Thyroid gland (tissue), 4 donors: ENCODE measurements around the gene VASP. TPM values are rescaled to one million over a fixed set of nuclear protein-coding genes. Genes with fewer than 3 reads are reported as not detected.

ENCODE experiments used
- DNase-seq, 2 donors: peaks; one replicate each; pipeline ENCODE4 v3.0.0-alpha.2; 2019
- H3K27ac ChIP-seq, 3 donors: fragments of 200-600 bp; sonication (generic); 1 replicate in 2 of 3; 2 replicates in 1 of 3; pipeline ENCODE4 v1.5.1; 2016 to 2019; ENCODE audit warnings: mild to moderate bottlenecking in 1 of 3, moderate library complexity in 1 of 3
- H3K27me3 ChIP-seq: fragments of 200-600 bp; sonication (generic); one replicate; pipeline ENCODE4 v1.5.1; 2019
- H3K36me3 ChIP-seq, 2 donors: fragments of 200-600 bp; sonication (generic); one replicate each; pipeline ENCODE4 v1.5.1; 2016 to 2019
- H3K4me1 ChIP-seq, 2 donors: fragments of 200-600 bp; sonication (generic); one replicate each; pipeline ENCODE4 v1.5.1; 2017 to 2019
- H3K4me3 ChIP-seq, 3 donors: fragments of 200-600 bp; sonication (generic); replicated peaks in 1 of 3; 1 replicate in 2 of 3; 2 replicates in 1 of 3; pipeline ENCODE4 v1.5.1; 2016; ENCODE audit warnings: mild to moderate bottlenecking in 1 of 3
- H3K9me3 ChIP-seq: fragments of 200-600 bp; sonication (generic); one replicate; pipeline ENCODE4 v1.5.1; 2017
- POLR2A ChIP-seq, 2 donors: fragments of 450-650 bp; IDR thresholded peaks; one replicate each; pipeline ENCODE4 v1.6.1; 2017; ENCODE audit warnings: antibody characterized with exemption in 2 of 2, mild to moderate bottlenecking in 2 of 2, moderate library complexity in 1 of 2
- WGBS, 2 donors: methylation state at CpG; one replicate each; pipeline ENCODE4 v1.1.5; 2017; 5-methylcytosine and 5-hydroxymethylcytosine counted together
- intact Hi-C: fragments of 100-400 bp; cut with DNase I; formaldehyde crosslinking; loops from one replicate; pipeline ENCODE4 v1.15.1; 2023
- total RNA-seq, 4 donors: library from RNA; depleted of rRNA; stranded (reverse); fragments of >200 nt; gene quantifications; one replicate each; pipeline ENCODE4 v1.2.3, GENCODE V29; 2016
- TF ChIP-seq, protein P1 (sequence below), 6 experiments: fragments of 200-600 bp in 3 of 6; fragments of 450-650 bp in 3 of 6; sonication (generic) in 3 of 6; IDR thresholded peaks; one replicate each; pipeline ENCODE4 v1.5.1; 2016 to 2019; ENCODE audit warnings: antibody characterized with exemption in 6 of 6, mild to moderate bottlenecking in 2 of 6, inconsistent platforms in 1 of 6, moderate library complexity in 1 of 6

The VASP gene
- total RNA-seq, 4 donors from 2014 or later, result 34.3 to 50.8 (median 45.1) TPM

DNA sequence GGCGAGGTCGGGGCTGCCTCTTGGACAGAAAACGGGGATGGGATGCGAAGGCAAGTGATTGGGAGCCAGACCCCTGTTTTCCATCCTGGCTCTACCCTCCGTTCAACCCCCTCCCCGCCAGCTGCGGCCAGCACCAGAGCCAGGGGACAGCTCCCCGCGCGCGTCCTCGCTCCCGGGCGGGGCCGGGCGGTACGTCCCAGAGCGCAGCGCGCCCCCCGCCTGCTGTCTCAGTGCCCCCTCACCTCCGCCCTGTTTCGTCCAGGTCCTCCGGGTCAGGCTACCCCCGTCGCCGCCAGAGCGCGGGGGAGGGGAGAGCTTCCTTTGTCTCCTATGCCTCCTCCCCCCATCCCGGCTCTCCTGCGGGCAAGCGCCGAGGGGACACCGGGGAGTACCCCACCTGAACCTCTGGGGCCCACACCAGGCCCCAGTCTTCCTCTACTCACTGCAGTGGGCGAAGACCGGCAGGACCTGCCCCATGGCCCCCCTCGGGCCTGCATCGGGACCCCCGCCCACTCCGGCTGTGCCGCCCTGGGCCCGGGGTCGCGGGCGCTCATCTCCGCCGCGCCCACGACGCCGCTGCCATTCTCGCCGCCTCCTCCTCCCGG, 10.8 kb upstream of the VASP start:
- peak overlapping the region in 2 of 3 donors; percentile 39 to 53 for H3K4me3 ChIP-seq
- DNase-seq, result peak in 1 of 2 donors; percentile 24
- no peaks in the 10 kb centered on the region for H3K36me3 ChIP-seq
- TF ChIP-seq, protein P1, sequence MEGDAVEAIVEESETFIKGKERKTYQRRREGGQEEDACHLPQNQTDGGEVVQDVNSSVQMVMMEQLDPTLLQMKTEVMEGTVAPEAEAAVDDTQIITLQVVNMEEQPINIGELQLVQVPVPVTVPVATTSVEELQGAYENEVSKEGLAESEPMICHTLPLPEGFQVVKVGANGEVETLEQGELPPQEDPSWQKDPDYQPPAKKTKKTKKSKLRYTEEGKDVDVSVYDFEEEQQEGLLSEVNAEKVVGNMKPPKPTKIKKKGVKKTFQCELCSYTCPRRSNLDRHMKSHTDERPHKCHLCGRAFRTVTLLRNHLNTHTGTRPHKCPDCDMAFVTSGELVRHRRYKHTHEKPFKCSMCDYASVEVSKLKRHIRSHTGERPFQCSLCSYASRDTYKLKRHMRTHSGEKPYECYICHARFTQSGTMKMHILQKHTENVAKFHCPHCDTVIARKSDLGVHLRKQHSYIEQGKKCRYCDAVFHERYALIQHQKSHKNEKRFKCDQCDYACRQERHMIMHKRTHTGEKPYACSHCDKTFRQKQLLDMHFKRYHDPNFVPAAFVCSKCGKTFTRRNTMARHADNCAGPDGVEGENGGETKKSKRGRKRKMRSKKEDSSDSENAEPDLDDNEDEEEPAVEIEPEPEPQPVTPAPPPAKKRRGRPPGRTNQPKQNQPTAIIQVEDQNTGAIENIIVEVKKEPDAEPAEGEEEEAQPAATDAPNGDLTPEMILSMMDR (IDR thresholded peaks at IDR 0.05), result no peak
- TF ChIP-seq POLR2A (IDR thresholded peaks at IDR 0.05), result no peak
- intact Hi-C loops, result no loop called here
- peaks cover 16 to 44% of the 10 kb centered on the region in 2 donors for H3K4me1 ChIP-seq
- H3K27ac ChIP-seq, result no peak overlapping the region
- peaks cover 10% of the 10 kb centered on the region for H3K27me3 ChIP-seq
- no peaks in the 10 kb centered on the region for H3K9me3 ChIP-seq
- 0% methylated on average over 6 of the region's 54 CpGs; no CpG with 5 or more reads in 1 of the 2 donors for WGBS, 2 donors

DNA sequence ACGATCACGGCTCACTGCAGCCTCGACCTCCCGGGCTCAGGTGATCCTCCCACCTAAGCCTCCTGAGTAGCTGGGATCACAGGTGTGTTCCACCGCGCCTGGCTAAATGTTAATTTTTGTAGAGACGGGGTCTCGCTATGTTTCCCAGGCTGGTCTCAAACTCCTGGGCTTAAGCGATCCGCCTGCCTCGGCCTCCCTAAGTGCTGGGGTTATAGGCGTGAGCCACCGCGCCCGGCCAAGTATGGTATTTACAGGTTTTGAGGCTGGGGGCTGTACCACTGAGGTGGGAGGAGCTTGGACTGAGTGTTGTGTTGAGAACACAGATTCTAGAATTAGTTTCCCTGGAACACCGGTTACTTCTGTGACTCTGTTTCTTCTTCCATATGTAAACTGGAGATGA, 9.5 kb upstream of the VASP start:
- Histone ChIP-seq H3K36me3 (no peaks in the 10 kb centered on the region), H3K4me1 (peaks cover 16 to 40% of the 10 kb centered on the region in 2 donors), H3K9me3 (no peaks in the 10 kb centered on the region), H3K27me3 (peaks cover 10% of the 10 kb centered on the region), H3K4me3 (no peak overlapping the region), H3K27ac (no peak overlapping the region)
- intact Hi-C loops, result no loop called here
- DNase-seq, result no peak
- TF ChIP-seq, protein P1 (IDR thresholded peaks at IDR 0.05), result no peak
- no peak for TF ChIP-seq POLR2A (IDR thresholded peaks at IDR 0.05)
- WGBS, 2 donors, result 22 to 27% methylated on average over 14 to 16 of the region's 16 CpGs

DNA sequence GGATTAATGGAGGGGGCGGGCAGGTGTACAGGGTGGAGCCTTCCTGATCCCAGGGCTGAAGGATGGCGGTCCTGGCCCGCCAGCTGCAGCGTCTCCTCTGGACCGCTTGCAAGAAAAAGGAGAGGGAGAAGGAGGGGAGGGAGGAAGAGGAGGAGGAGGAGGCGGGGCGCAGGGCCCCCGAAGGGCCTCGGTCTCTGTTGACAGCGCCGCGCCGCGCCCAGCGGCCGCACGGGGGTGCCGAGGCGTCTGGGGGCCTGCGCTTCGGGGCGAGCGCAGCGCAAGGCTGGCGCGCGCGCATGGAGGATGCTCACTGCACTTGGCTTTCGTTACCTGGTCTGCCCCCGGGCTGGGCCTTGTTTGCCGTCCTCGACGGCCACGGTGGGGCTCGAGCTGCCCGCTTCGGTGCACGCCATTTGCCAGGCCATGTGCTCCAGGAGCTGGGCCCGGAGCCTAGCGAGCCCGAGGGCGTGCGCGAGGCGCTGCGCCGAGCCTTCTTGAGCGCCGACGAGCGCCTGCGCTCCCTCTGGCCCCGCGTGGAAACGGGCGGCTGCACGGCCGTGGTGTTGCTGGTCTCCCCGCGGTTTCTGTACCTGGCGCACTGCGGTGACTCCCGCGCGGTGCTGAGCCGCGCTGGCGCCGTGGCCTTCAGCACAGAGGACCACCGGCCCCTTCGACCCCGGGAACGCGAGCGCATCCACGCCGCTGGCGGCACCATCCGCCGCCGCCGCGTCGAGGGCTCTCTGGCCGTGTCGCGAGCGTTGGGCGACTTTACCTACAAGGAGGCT, 8.7 kb upstream of the VASP start, which contains the start of gene PPM1N:
TSS of gene PPM1N (plus strand) at position 33 of the 785 bp plus-strand sequence. CDS start at position 63, 30 bp downstream.
- no peak within 1 kb of the TSS for H3K4me3 ChIP-seq
- DNase-seq, result no peak
- TF ChIP-seq, protein P1 (IDR thresholded peaks at IDR 0.05), result no peak
- TF ChIP-seq POLR2A (IDR thresholded peaks at IDR 0.05), result no peak
- intact Hi-C loops, result no loop called here
- 1 to 2% methylated on average over 20 to 44 of the region's 89 CpGs for WGBS, 2 donors
- H3K4me1 ChIP-seq, result peaks cover 16 to 32% of the 10 kb centered on the region in 2 donors
- H3K27me3 ChIP-seq, result peaks cover 10% of the 10 kb centered on the region
- no peak within 1 kb of the TSS for H3K27ac ChIP-seq
- no peaks in the 10 kb centered on the region for H3K36me3 ChIP-seq
- H3K9me3 ChIP-seq, result no peaks in the 10 kb centered on the region

DNA sequence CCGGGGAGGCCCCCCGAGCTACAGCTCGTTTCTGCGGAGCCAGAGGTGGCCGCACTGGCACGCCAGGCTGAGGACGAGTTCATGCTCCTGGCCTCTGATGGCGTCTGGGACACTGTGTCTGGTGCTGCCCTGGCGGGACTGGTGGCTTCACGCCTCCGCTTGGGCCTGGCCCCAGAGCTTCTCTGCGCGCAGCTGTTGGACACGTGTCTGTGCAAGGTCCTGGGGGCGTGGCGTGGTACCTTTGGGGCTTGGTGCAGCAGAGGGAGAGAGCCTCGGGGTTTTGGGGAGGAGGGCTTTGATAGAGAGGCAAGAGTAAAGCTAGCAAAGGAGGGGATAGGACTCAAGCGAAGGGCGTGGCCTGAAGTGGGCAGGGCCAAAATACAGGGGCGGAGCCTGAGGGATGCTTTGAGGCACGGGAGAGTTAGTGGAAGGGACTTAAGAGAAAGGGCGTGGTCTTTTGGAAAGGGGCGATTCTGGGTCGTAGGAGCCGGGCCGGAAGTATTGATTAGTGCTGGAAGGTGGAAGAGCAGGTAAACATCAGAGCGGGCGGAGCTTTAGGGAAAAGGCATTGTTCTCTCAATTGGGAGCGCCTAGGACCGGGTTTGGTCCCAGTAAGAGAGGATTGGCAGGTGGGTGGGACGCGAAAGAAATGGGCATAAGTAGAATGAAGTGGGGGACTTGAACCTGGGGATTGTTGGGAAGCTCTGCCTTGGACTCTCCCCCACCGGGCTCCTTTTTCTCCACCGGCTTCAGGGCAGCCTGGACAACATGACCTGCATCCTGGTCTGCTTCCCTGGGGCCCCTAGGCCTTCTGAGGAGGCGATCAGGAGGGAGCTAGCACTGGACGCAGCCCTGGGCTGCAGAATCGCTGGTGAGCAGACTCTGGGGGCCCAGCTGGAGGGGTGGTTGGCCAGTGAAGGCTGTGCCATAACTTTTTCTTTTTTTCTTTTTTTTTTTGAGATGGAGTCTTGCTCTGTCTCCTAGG, 7.8 kb upstream of the VASP start:
- TF ChIP-seq, protein P1 (IDR thresholded peaks at IDR 0.05), result no peak
- no peak for TF ChIP-seq POLR2A (IDR thresholded peaks at IDR 0.05)
- peak in 1 of 2 donors; percentile 25 for DNase-seq
- Histone ChIP-seq H3K4me1 (peaks cover 16 to 31% of the 10 kb centered on the region in 2 donors), H3K36me3 (no peaks in the 10 kb centered on the region), H3K27ac (no peak overlapping the region), H3K4me3 (no peak overlapping the region), H3K27me3 (peaks cover 10% of the 10 kb centered on the region), H3K9me3 (no peaks in the 10 kb centered on the region)
- intact Hi-C loops, result no loop called here
- whole genome bisulfite sequencing, 2 donors, result 9 to 10% methylated on average over 27 to 28 of the region's 37 CpGs
